OCI-LY1 (cell line): ENCODE measurements around the gene LSM2.

Experiments used
- EZH2 ChIP-seq: fragments of 200-600 bp; sonication (generic), shearing (Covaris generic); IDR thresholded peaks from 2 replicates; pipeline ENCODE4 v1.8.0; 2017; ENCODE audit warnings: borderline replicate concordance, mixed run types, mild to moderate bottlenecking, antibody characterized with exemption, low read length, moderate library complexity, mixed read lengths
- TF ChIP-seq, protein P1 (sequence below): fragments of 200-600 bp; sonication (generic), shearing (Covaris generic); IDR thresholded peaks from 2 replicates; pipeline ENCODE4 v1.5.1; 2017; ENCODE audit warnings: mild to moderate bottlenecking, antibody characterized with exemption, low read length, moderate library complexity, mixed read lengths

DNA sequence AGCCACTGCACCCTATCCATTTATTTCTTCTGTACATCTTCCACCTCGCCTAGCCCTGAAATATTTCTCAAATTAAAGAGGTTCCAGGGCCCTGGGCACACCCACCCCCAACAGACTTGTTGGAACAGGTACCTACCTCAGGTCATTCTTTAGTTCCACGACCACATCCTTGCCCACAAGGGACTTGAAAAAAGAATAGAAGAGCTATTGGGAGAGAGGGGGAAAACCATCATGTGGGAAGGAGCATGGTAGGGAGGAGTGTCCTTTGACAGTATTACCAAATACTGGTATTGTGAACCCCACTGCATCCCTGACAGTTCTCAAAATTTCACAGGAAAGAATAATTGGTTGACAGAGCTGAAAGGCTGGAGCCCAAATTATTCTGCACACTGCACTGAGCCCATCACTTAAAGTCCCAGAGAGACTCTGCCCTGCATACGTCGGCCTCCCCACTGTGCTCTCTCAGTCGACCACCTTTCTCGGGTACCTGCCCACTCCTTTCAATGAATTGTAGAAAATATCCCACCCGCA is 762 bp downstream of the LSM2 start:
- TF ChIP-seq, protein P1, sequence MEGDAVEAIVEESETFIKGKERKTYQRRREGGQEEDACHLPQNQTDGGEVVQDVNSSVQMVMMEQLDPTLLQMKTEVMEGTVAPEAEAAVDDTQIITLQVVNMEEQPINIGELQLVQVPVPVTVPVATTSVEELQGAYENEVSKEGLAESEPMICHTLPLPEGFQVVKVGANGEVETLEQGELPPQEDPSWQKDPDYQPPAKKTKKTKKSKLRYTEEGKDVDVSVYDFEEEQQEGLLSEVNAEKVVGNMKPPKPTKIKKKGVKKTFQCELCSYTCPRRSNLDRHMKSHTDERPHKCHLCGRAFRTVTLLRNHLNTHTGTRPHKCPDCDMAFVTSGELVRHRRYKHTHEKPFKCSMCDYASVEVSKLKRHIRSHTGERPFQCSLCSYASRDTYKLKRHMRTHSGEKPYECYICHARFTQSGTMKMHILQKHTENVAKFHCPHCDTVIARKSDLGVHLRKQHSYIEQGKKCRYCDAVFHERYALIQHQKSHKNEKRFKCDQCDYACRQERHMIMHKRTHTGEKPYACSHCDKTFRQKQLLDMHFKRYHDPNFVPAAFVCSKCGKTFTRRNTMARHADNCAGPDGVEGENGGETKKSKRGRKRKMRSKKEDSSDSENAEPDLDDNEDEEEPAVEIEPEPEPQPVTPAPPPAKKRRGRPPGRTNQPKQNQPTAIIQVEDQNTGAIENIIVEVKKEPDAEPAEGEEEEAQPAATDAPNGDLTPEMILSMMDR = no peak
- no peak for TF ChIP-seq EZH2
